DOHH2 (cell line): ENCODE data around the gene PDRG1.
A peak's percentile ranks its signal among the peaks of the same experiment; 100 is the strongest.

Experiments used
- H3F3A ChIP-seq: fragments of 200-600 bp; sonication (generic), shearing (Covaris generic); 2 replicates; pipeline ENCODE4 v1.6.0; 2016; ENCODE audit warnings: antibody characterized with exemption, mild to moderate bottlenecking; ENCODE audit not compliant: control insufficient read depth, insufficient read depth
- H3K27ac ChIP-seq: fragments of 200-600 bp; sonication (generic); 2 replicates; pipeline ENCODE4 v1.5.1; 2014; ENCODE audit warnings: low read depth, mild to moderate bottlenecking, low read length, moderate library complexity
- H3K27me3 ChIP-seq: fragments of 200-600 bp; sonication (generic); 2 replicates; pipeline ENCODE4 v1.6.1; 2014; ENCODE audit warnings: mild to moderate bottlenecking, low read length, mixed read lengths; ENCODE audit not compliant: control insufficient read depth
- H3K36me3 ChIP-seq: fragments of 200-600 bp; sonication (generic); 2 replicates; pipeline ENCODE4 v1.6.1; 2014; ENCODE audit warnings: mild to moderate bottlenecking, low read length, moderate library complexity, mixed read lengths; ENCODE audit not compliant: control insufficient read depth
- H3K4me1 ChIP-seq: fragments of 200-600 bp; sonication (generic); 2 replicates; pipeline ENCODE4 v1.6.1; 2014; ENCODE audit warnings: mild to moderate bottlenecking, low read length, mixed read lengths; ENCODE audit not compliant: control insufficient read depth
- H3K4me2 ChIP-seq: fragments of 200-600 bp; sonication (generic); 2 replicates; pipeline ENCODE4 v1.6.0; 2014; ENCODE audit warnings: mild to moderate bottlenecking, low read length, moderate library complexity
- H3K4me3 ChIP-seq: fragments of 200-600 bp; sonication (generic); 2 replicates; pipeline ENCODE4 v1.5.1; 2014; ENCODE audit warnings: mild to moderate bottlenecking, low read length, mixed read lengths
- H3K79me2 ChIP-seq: fragments of 200-600 bp; sonication (generic); 2 replicates; pipeline ENCODE4 v1.6.1; 2014; ENCODE audit warnings: mild to moderate bottlenecking, low read length, mixed read lengths; ENCODE audit not compliant: control insufficient read depth
- H3K9me2 ChIP-seq: fragments of 200-600 bp; sonication (generic); replicated peaks from 2 replicates; pipeline ENCODE4 v1.6.1; 2014; ENCODE audit warnings: mild to moderate bottlenecking, low read length, mixed read lengths; ENCODE audit not compliant: control insufficient read depth
- H3K9me3 ChIP-seq: fragments of 200-600 bp; sonication (generic); 2 replicates; pipeline ENCODE4 v1.6.1; 2014; ENCODE audit warnings: antibody characterized with exemption, low read length, mixed read lengths; ENCODE audit not compliant: control insufficient read depth, insufficient read depth
- H4K20me1 ChIP-seq: fragments of 200-600 bp; sonication (generic); 2 replicates; pipeline ENCODE4 v1.6.0; 2014; ENCODE audit warnings: low read depth, mild to moderate bottlenecking, antibody characterized with exemption, low read length, moderate library complexity; ENCODE audit not compliant: control insufficient read depth, insufficient read depth
- EZH2phosphoT487 ChIP-seq: fragments of 200-600 bp; sonication (generic); IDR thresholded peaks from 2 replicates; pipeline ENCODE4 v1.6.1; 2017; ENCODE audit warnings: borderline replicate concordance, mild to moderate bottlenecking, antibody characterized with exemption, low read length, moderate library complexity, mixed read lengths
- TF ChIP-seq, protein P1 (sequence below): fragments of 200-600 bp; sonication (generic); IDR thresholded peaks from one replicate; pipeline ENCODE4 v1.5.1; 2014; ENCODE audit warnings: antibody characterized with exemption, mild to moderate bottlenecking, low read depth, low read length; ENCODE audit not compliant: poor library complexity, severe bottlenecking

The PDRG1 gene

DNA sequence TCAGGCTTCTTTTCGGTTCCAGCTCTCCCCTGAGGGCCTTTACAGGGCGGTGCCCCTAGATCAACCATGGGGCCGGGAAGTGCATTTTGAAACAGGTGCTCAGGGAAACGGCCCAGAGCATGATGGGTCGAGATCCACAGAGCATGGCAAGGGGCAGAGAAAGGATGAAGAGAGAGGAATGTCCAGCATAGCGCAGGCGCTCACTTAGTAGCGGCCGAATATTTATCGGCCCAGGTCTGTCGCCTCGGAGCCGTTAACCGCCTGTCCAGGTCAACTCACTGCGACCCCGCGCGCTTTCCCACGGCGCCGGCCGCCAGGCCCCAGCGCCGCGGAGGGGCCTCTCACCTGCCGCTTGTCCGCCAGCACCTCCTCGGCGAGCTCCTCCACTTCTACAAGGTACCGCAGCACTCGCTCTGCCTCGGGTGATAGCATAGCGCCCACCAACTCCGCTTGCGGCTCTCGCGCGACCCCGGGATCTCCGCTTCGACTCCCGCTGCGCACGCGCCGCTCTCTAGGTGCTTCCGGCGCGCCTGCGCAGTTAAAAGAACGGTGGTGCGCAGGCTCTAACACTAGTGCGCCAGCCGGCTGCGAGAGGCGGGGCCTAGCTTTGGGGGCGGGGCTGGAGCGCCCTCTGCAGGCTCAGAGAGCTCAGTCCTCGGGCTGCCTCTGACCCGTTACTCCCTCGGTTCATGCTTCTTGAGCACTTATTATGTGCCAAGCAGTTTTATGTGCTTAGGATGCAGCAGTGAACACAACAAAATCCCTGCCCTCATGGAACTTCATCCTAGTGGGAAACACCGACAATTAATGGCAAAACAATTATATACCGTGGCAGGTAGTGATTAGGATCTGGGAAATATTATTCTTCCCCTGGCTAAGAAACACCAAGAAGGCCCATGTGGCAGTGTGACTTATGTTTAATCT, at the start of gene PDRG1:
Gene PDRG1 (minus strand): TSS at position 517 of the 924 bp plus-strand sequence. CDS start 85 bp downstream, at position 432.
- peaks cover 3% of the 10 kb centered on the region; the same call in 1 of the 2 replicates for H4K20me1 ChIP-seq
- no peaks in the 10 kb centered on the region for H3F3A ChIP-seq
- TF ChIP-seq, protein P1, sequence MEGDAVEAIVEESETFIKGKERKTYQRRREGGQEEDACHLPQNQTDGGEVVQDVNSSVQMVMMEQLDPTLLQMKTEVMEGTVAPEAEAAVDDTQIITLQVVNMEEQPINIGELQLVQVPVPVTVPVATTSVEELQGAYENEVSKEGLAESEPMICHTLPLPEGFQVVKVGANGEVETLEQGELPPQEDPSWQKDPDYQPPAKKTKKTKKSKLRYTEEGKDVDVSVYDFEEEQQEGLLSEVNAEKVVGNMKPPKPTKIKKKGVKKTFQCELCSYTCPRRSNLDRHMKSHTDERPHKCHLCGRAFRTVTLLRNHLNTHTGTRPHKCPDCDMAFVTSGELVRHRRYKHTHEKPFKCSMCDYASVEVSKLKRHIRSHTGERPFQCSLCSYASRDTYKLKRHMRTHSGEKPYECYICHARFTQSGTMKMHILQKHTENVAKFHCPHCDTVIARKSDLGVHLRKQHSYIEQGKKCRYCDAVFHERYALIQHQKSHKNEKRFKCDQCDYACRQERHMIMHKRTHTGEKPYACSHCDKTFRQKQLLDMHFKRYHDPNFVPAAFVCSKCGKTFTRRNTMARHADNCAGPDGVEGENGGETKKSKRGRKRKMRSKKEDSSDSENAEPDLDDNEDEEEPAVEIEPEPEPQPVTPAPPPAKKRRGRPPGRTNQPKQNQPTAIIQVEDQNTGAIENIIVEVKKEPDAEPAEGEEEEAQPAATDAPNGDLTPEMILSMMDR: peak; percentile 93
- TF ChIP-seq EZH2phosphoT487: no peak
- H3K27ac ChIP-seq: peak within 1 kb of the TSS; percentile 35
- H3K27me3 ChIP-seq: peaks cover 11% of the 10 kb centered on the region
- peaks cover 38% of the 10 kb centered on the region for H3K79me2 ChIP-seq
- H3K36me3 ChIP-seq: peaks cover 40% of the 10 kb centered on the region
- H3K4me3 ChIP-seq: peak within 1 kb of the TSS; percentile 81
- H3K4me2 ChIP-seq: peak within 1 kb of the TSS; percentile 84
- H3K9me3 ChIP-seq: peaks cover 7% of the 10 kb centered on the region; the same call in 1 of the 2 replicates
- H3K4me1 ChIP-seq: peaks cover 11% of the 10 kb centered on the region
- H3K9me2 ChIP-seq: no peaks in the 10 kb centered on the region

DNA sequence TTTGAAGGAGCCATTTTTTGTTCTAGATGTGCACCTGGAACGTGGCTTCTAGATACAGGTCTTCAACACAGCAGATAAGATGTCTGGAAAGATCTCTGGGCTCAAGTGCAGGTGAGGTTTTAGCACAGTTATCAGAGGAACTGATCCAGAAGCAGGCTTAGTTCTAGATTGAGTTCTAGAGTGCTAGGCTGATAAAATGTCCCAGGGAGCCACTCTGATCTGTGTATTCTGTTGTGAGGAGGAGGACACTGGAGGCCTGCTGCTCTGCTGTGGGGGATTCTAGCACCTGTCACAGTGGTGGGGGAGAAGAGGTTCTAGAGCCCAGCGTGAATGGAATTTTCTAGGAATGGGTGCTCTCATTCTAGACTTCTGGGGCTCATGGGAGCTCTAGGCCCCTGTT, 46.4 kb upstream of the PDRG1 start:
- Histone ChIP-seq H3K4me1 (no peaks in the 10 kb centered on the region), H3K79me2 (no peaks in the 10 kb centered on the region), H4K20me1 (no peaks in the 10 kb centered on the region), H3K36me3 (no peaks in the 10 kb centered on the region), H3K4me3 (no peak overlapping the region), H3K4me2 (no peak overlapping the region), H3K27me3 (peaks cover 20% of the 10 kb centered on the region), H3F3A (no peaks in the 10 kb centered on the region), H3K27ac (no peak overlapping the region), H3K9me2 (no peaks in the 10 kb centered on the region), H3K9me3 (no peaks in the 10 kb centered on the region)
- no peak for TF ChIP-seq EZH2phosphoT487
- TF ChIP-seq, protein P1: no peak

DNA sequence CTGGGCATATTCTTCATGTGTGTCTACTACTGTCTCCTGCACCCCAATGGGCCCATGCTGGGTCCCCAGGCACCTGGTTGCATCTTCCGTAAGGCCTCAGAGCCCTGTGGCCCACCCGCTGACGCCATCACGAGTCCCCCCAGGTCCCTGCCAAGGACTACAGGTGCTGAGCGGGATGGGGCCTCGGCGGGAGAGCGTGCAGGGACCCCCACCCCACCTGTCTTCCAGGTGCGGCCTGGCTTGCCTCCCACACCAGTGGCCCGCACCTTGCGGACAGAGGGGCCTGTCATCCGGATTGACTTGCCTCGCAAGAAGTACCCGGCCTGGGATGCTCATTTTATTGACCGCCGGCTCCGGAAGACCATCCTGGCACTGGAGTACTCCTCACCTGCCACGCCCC, 45.1 kb upstream of the PDRG1 start:
- no peaks in the 10 kb centered on the region for H3F3A ChIP-seq
- no peaks in the 10 kb centered on the region for H3K4me1 ChIP-seq
- TF ChIP-seq, protein P1: no peak
- TF ChIP-seq EZH2phosphoT487: no peak
- peaks cover 31% of the 10 kb centered on the region for H3K27me3 ChIP-seq
- no peaks in the 10 kb centered on the region for H3K9me2 ChIP-seq
- no peaks in the 10 kb centered on the region for H4K20me1 ChIP-seq
- H3K9me3 ChIP-seq: no peaks in the 10 kb centered on the region
- H3K79me2 ChIP-seq: no peaks in the 10 kb centered on the region
- no peak overlapping the region for H3K4me3 ChIP-seq
- H3K4me2 ChIP-seq: no peak overlapping the region
- H3K27ac ChIP-seq: no peak overlapping the region
- no peaks in the 10 kb centered on the region for H3K36me3 ChIP-seq
